Brain microvascular endothelial cell (primary cell): ENCODE results near the gene B2M.
A peak's percentile ranks its signal among the peaks of the same experiment; 100 is the strongest.

Source experiments
- DNase-seq: peaks from one replicate; pipeline ENCODE4 v3.0.0-alpha.2; 2020
- H3K27ac ChIP-seq: fragments of 250-450 bp; sonication (Bioruptor Pico); 2 replicates; pipeline ENCODE4 v1.5.1; 2020; ENCODE audit warnings: mild to moderate bottlenecking, moderate library complexity
- H3K27me3 ChIP-seq: fragments of 250-450 bp; sonication (Bioruptor Pico); replicated peaks from 2 replicates; pipeline ENCODE4 v1.5.1; 2020; ENCODE audit warnings: mild to moderate bottlenecking
- H3K36me3 ChIP-seq: fragments of 250-450 bp; sonication (Bioruptor Pico); replicated peaks from 2 replicates; pipeline ENCODE4 v1.5.1; 2020; ENCODE audit warnings: mild to moderate bottlenecking
- H3K4me3 ChIP-seq: 2 replicates; pipeline ENCODE4 v1.5.1; 2011; ENCODE audit warnings: low read depth, mild to moderate bottlenecking, control low read depth, low read length, moderate library complexity
- CTCF ChIP-seq: IDR thresholded peaks from 2 replicates; pipeline ENCODE4 v1.5.1; 2011; ENCODE audit warnings: low read depth, mild to moderate bottlenecking, moderate library complexity, low read length, control low read depth, inconsistent platforms; ENCODE audit errors: missing control alignments
- in situ Hi-C: cut with HindIII; loops from 2 replicates; pipeline ENCODE4 v1.10.0; 2017; ENCODE audit warnings: low sequenced_read_pairs, low pct_ligation_motif_present

B2M gene

GRCh38 chr15:44728576-44729407, 17.5 kb downstream of the B2M start:
- peak overlapping the region; percentile 86 for H3K4me3 ChIP-seq
- in situ Hi-C loops: no loop called here
- peaks cover 2% of the 10 kb centered on the region for H3K36me3 ChIP-seq
- TF ChIP-seq CTCF: no peak
- H3K27ac ChIP-seq: peak overlapping the region; percentile 93
- H3K27me3 ChIP-seq: no peaks in the 10 kb centered on the region
- peak; percentile 99 for DNase-seq

GRCh38 chr15:44729408-44730127, 18.3 kb downstream of the B2M start:
- peak overlapping the region; percentile 93 for H3K27ac ChIP-seq
- no peak for TF ChIP-seq CTCF
- H3K36me3 ChIP-seq: peaks cover 2% of the 10 kb centered on the region
- peak overlapping the region; percentile 86 for H3K4me3 ChIP-seq
- no peaks in the 10 kb centered on the region for H3K27me3 ChIP-seq
- no peak for DNase-seq
- in situ Hi-C loops: no loop called here

- in situ Hi-C loops: no loop called here
- H3K27me3 ChIP-seq: no peaks in the 10 kb centered on the region
- DNase-seq: no peak
- H3K27ac ChIP-seq: no peak overlapping the region
- no peak for TF ChIP-seq CTCF
- peaks cover 2% of the 10 kb centered on the region for H3K36me3 ChIP-seq
- no peak overlapping the region for H3K4me3 ChIP-seq
Measured at GRCh38 chr15:44734839-44735481, 23.6 kb downstream of the B2M start.

- Histone ChIP-seq H3K27me3 (no peaks in the 10 kb centered on the region), H3K36me3 (peaks cover 2% of the 10 kb centered on the region), H3K4me3 (no peak overlapping the region), H3K27ac (no peak overlapping the region)
- in situ Hi-C loops: no loop called here
- no peak for DNase-seq
- TF ChIP-seq CTCF: no peak
Measured at GRCh38 chr15:44735482-44736180, 24.3 kb downstream of the B2M start.

- in situ Hi-C loops: no loop called here
- Histone ChIP-seq H3K36me3 (peaks cover 2% of the 10 kb centered on the region), H3K27me3 (no peaks in the 10 kb centered on the region), H3K4me3 (no peak within 1 kb of the TSS), H3K27ac (no peak within 1 kb of the TSS)
- no peak for DNase-seq
- no peak for TF ChIP-seq CTCF
Measured at GRCh38 chr15:44736181-44736765, 25.0 kb downstream of the B2M start, which contains the start of gene TRIM69. TRIM69 (plus strand) TSS chr15:44736528; CDS start chr15:44736705, 177 bp downstream.
